Testis (tissue), 2 donors: Measurements from ENCODE around the gene RAB25.

Source experiments
- POLR2A ChIP-seq: fragments of 450-650 bp; IDR thresholded peaks from one replicate; pipeline ENCODE4 v1.6.1; 2017; ENCODE audit warnings: antibody characterized with exemption, mild to moderate bottlenecking, moderate library complexity
- TF ChIP-seq, protein P1 (sequence below), 3 experiments: fragments of 450-650 bp in 2 of 3; fragments of 200-600 bp in 1 of 3; sonication (generic) in 1 of 3; IDR thresholded peaks; one replicate each; pipeline ENCODE4 v1.5.1; 2016 to 2019; ENCODE audit warnings: antibody characterized with exemption in 3 of 3, mild to moderate bottlenecking in 2 of 3, moderate library complexity in 1 of 3

- no peak for TF ChIP-seq POLR2A
- TF ChIP-seq, protein P1, sequence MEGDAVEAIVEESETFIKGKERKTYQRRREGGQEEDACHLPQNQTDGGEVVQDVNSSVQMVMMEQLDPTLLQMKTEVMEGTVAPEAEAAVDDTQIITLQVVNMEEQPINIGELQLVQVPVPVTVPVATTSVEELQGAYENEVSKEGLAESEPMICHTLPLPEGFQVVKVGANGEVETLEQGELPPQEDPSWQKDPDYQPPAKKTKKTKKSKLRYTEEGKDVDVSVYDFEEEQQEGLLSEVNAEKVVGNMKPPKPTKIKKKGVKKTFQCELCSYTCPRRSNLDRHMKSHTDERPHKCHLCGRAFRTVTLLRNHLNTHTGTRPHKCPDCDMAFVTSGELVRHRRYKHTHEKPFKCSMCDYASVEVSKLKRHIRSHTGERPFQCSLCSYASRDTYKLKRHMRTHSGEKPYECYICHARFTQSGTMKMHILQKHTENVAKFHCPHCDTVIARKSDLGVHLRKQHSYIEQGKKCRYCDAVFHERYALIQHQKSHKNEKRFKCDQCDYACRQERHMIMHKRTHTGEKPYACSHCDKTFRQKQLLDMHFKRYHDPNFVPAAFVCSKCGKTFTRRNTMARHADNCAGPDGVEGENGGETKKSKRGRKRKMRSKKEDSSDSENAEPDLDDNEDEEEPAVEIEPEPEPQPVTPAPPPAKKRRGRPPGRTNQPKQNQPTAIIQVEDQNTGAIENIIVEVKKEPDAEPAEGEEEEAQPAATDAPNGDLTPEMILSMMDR (IDR thresholded peaks at IDR 0.05): no peak
Measured at GRCh38 chr1:156097499-156098178, 36.7 kb downstream of the RAB25 start.
